ENCODE data around the gene COL10A1.

COL10A1 gene

GRCh38 chr6:116166369-116166768 lies 40.4 kb upstream of the COL10A1 start:
- Histone ChIP-seq H3K4me2 (ENCODE audit: low read depth, low read length) (no peak overlapping the region), H3K27me3 (replicated peaks; ENCODE audit: insufficient read depth, low read length) (no peaks in the 10 kb centered on the region), H3K9me3 (replicated peaks; ENCODE audit: insufficient read depth, low read length) (no peaks in the 10 kb centered on the region), H3K79me2 (ENCODE audit: low read length) (no peaks in the 10 kb centered on the region), H3K9ac (ENCODE audit: low read length) (no peak overlapping the region), H3K9me2 (replicated peaks; ENCODE audit: insufficient read depth, low read length) (no peaks in the 10 kb centered on the region), H3K36me3 (replicated peaks; ENCODE audit: insufficient read depth, low read length) (no peaks in the 10 kb centered on the region), H3K27ac (ENCODE audit: low read length) (no peak overlapping the region), H2AFZ (ENCODE audit: low read length) (no peak overlapping the region), H3K4me1 (ENCODE audit: low read length) (no peaks in the 10 kb centered on the region), H3K4me3 (ENCODE audit: low read length) (no peak overlapping the region), H4K20me1 (ENCODE audit: insufficient read depth, low read length) (no peaks in the 10 kb centered on the region), H3F3A (ENCODE audit: insufficient read depth, low read length) (no peaks in the 10 kb centered on the region)
- DNase-seq, result no peak
- TF ChIP-seq EZH2 (optimal IDR thresholded peaks at IDR 0.05; ENCODE audit: low read depth, low read length) (no peak), CTCF (IDR thresholded peaks at IDR 0.05; ENCODE audit: low read length) (no peak), EZH2phosphoT487 (IDR thresholded peaks at IDR 0.05; ENCODE audit: low read length) (no peak)

- no peaks in the 10 kb centered on the region for H3K9me2 ChIP-seq (replicated peaks; ENCODE audit: insufficient read depth, low read length)
- TF ChIP-seq EZH2phosphoT487 (IDR thresholded peaks at IDR 0.05; ENCODE audit: low read length), result no peak
- no peak for TF ChIP-seq CTCF (IDR thresholded peaks at IDR 0.05; ENCODE audit: low read length)
- TF ChIP-seq EZH2 (optimal IDR thresholded peaks at IDR 0.05; ENCODE audit: low read depth, low read length), result no peak
- no peaks in the 10 kb centered on the region for H3K9me3 ChIP-seq (replicated peaks; ENCODE audit: insufficient read depth, low read length)
Measured at GRCh38 chr6:116165596-116165995, 39.7 kb upstream of the COL10A1 start.

GRCh38 chr6:116159782-116160524 lies 34.0 kb upstream of the COL10A1 start:
- H3K36me3 ChIP-seq (replicated peaks; ENCODE audit: insufficient read depth, low read length), result no peaks in the 10 kb centered on the region
- H3K27me3 ChIP-seq (replicated peaks; ENCODE audit: insufficient read depth, low read length), result no peaks in the 10 kb centered on the region
- no peak overlapping the region for H3K4me2 ChIP-seq (ENCODE audit: low read depth, low read length)
- no peak for DNase-seq
- H2AFZ ChIP-seq (ENCODE audit: low read length), result no peak overlapping the region
- no peaks in the 10 kb centered on the region for H3K79me2 ChIP-seq (ENCODE audit: low read length)
- H3K4me1 ChIP-seq (ENCODE audit: low read length), result no peaks in the 10 kb centered on the region
- H3F3A ChIP-seq (ENCODE audit: insufficient read depth, low read length), result no peaks in the 10 kb centered on the region
- H3K27ac ChIP-seq (ENCODE audit: low read length), result no peak overlapping the region
- H3K9me2 ChIP-seq (replicated peaks; ENCODE audit: insufficient read depth, low read length), result no peaks in the 10 kb centered on the region
- H3K9ac ChIP-seq (ENCODE audit: low read length), result no peak overlapping the region
- no peaks in the 10 kb centered on the region for H3K9me3 ChIP-seq (replicated peaks; ENCODE audit: insufficient read depth, low read length)
- no peak overlapping the region for H3K4me3 ChIP-seq (ENCODE audit: low read length)
- H4K20me1 ChIP-seq (ENCODE audit: insufficient read depth, low read length), result no peaks in the 10 kb centered on the region
- TF ChIP-seq EZH2phosphoT487 (IDR thresholded peaks at IDR 0.05; ENCODE audit: low read length) (no peak), EZH2 (optimal IDR thresholded peaks at IDR 0.05; ENCODE audit: low read depth, low read length) (no peak), CTCF (IDR thresholded peaks at IDR 0.05; ENCODE audit: low read length) (no peak)

More at GRCh38 chr6:116165596-116165995, 39.7 kb upstream of the COL10A1 start:
- Histone ChIP-seq H3K4me3 (ENCODE audit: low read length) (no peak overlapping the region), H3K79me2 (ENCODE audit: low read length) (no peaks in the 10 kb centered on the region), H3K4me2 (ENCODE audit: low read depth, low read length) (no peak overlapping the region), H3K27me3 (replicated peaks; ENCODE audit: insufficient read depth, low read length) (no peaks in the 10 kb centered on the region), H3F3A (ENCODE audit: insufficient read depth, low read length) (no peaks in the 10 kb centered on the region), H3K9ac (ENCODE audit: low read length) (no peak overlapping the region), H4K20me1 (ENCODE audit: insufficient read depth, low read length) (no peaks in the 10 kb centered on the region), H3K36me3 (replicated peaks; ENCODE audit: insufficient read depth, low read length) (no peaks in the 10 kb centered on the region), H2AFZ (ENCODE audit: low read length) (no peak overlapping the region), H3K27ac (ENCODE audit: low read length) (no peak overlapping the region), H3K4me1 (ENCODE audit: low read length) (no peaks in the 10 kb centered on the region)
- DNase-seq, result no peak
